ENCODE results near the gene WWOX.

Gene WWOX

GRCh38 chr16:78348068-78348467 lies 248.6 kb downstream of the WWOX start:
- CTCF ChIA-PET: interaction anchor here (0.9 kb wide), 2 partner anchors 16 to 17 kb away, joined by 3 to 4 read pairs; no protein-coding TSS in a partner anchor
- no peak for TF ChIP-seq CTCF (IDR thresholded peaks at IDR 0.05; ENCODE audit: control extremely low read depth, extremely low read depth, low read depth, missing control alignments)
- no peak for DNase-seq (ENCODE audit: extremely low spot score)
- POLR2A ChIA-PET: no interaction called here

- TF ChIP-seq CTCF (IDR thresholded peaks at IDR 0.05; ENCODE audit: control extremely low read depth, extremely low read depth, low read depth, missing control alignments): no peak
- ChIA-PET POLR2A (no interaction called here), CTCF (interaction anchor here (0.9 kb wide), 1 partner anchor 17 kb away, joined by 3 read pairs; no protein-coding TSS in a partner anchor)
- DNase-seq (ENCODE audit: extremely low spot score): no peak
Measured at GRCh38 chr16:78348886-78349285, 249.4 kb downstream of the WWOX start.

- ChIA-PET POLR2A (no interaction called here), CTCF (no interaction called here)
- no peak for TF ChIP-seq CTCF (IDR thresholded peaks at IDR 0.05; ENCODE audit: control extremely low read depth, extremely low read depth, low read depth, missing control alignments)
- no peak for DNase-seq (ENCODE audit: extremely low spot score)
Measured at GRCh38 chr16:78352184-78352583, 252.7 kb downstream of the WWOX start.

- POLR2A ChIA-PET: no interaction called here
- no peak for DNase-seq (ENCODE audit: extremely low spot score)
- no peak for TF ChIP-seq CTCF (IDR thresholded peaks at IDR 0.05; ENCODE audit: control extremely low read depth, extremely low read depth, low read depth, missing control alignments)
- CTCF ChIA-PET: no interaction called here
Measured at GRCh38 chr16:78353640-78354275, 254.3 kb downstream of the WWOX start.

GRCh38 chr16:78362524-78363135 lies 263.2 kb downstream of the WWOX start:
- TF ChIP-seq CTCF (IDR thresholded peaks at IDR 0.05; ENCODE audit: control extremely low read depth, extremely low read depth, low read depth, missing control alignments): no peak
- DNase-seq (ENCODE audit: extremely low spot score): no peak
- ChIA-PET CTCF (no interaction called here), POLR2A (no interaction called here)

- DNase-seq (ENCODE audit: extremely low spot score): no peak
- POLR2A ChIA-PET: no interaction called here
- CTCF ChIA-PET: no interaction called here
Measured at GRCh38 chr16:78363843-78364555, 264.5 kb downstream of the WWOX start.

More at GRCh38 chr16:78363843-78364555, 264.5 kb downstream of the WWOX start:
- TF ChIP-seq CTCF (IDR thresholded peaks at IDR 0.05; ENCODE audit: control extremely low read depth, extremely low read depth, low read depth, missing control alignments): no peak
